Measurements from ENCODE around the gene SYCP2L. TPM values are rescaled to one million over a fixed set of nuclear protein-coding genes. Genes with fewer than 3 reads are reported as not detected.

The SYCP2L gene
- polyA plus RNA-seq, 1 of the 3 experiments (the other 2 are of a cell fraction): 0.82 TPM

GRCh38 chr6:10850728-10851127, 36.1 kb upstream of the SYCP2L start:
- ChIA-PET POLR2A (no interaction called here), CTCF (interaction anchor here (1.0 to 1.5 kb wide), 3 partner anchors 15 to 219 kb away, joined by 3 to 5 read pairs (median 5); no protein-coding TSS in a partner anchor)
- Histone ChIP-seq H3K4me2 (no peak overlapping the region), H3K27me3 (ENCODE audit: insufficient read depth) (no peaks in the 10 kb centered on the region), H3F3A (replicated peaks; ENCODE audit: insufficient read depth) (no peaks in the 10 kb centered on the region), H3K27ac (ENCODE audit: low read depth in 2 of 2, low read length in 1 of 2) (no peak overlapping the region), H3K36me3 (replicated peaks in 1 of 2; ENCODE audit: control insufficient read depth in 1 of 2, insufficient read depth in 2 of 2, low read length in 1 of 2) (no peaks in the 10 kb centered on the region), H3K9me2 (no peaks in the 10 kb centered on the region), H3K79me2 (ENCODE audit: insufficient read depth) (no peaks in the 10 kb centered on the region), H3K9ac (no peak overlapping the region), H3K9me3 (no peaks in the 10 kb centered on the region), H3K4me3 (ENCODE audit: low read depth in 2 of 2, low read length in 1 of 2) (no peak overlapping the region), H2AFZ (ENCODE audit: low read depth) (no peak overlapping the region), H4K20me1 (ENCODE audit: insufficient read depth) (no peaks in the 10 kb centered on the region), H3K4me1 (ENCODE audit: control insufficient read depth in 1 of 2, insufficient read depth in 2 of 2, low read depth in 1 of 2, low read length in 1 of 2) (no peaks in the 10 kb centered on the region)
- TF ChIP-seq NRF1 (IDR thresholded peaks at IDR 0.05; ENCODE audit: low read depth, low read length) (no peak), CTCF (IDR thresholded peaks at IDR 0.05) (no peak), USF1 (IDR thresholded peaks at IDR 0.05; ENCODE audit: borderline replicate concordance, low read depth) (no peak), MEF2A (IDR thresholded peaks at IDR 0.05; ENCODE audit: borderline replicate concordance, low read depth) (no peak), TAF1 (IDR thresholded peaks at IDR 0.05; ENCODE audit: borderline replicate concordance, low read depth, low read length) (no peak), FOXM1 (IDR thresholded peaks at IDR 0.05; ENCODE audit: low read depth) (no peak), TEAD4 (IDR thresholded peaks at IDR 0.05; ENCODE audit: borderline replicate concordance, insufficient read depth) (no peak), JUND (IDR thresholded peaks at IDR 0.05) (no peak), FOSL2 (IDR thresholded peaks at IDR 0.05; ENCODE audit: borderline replicate concordance, low read depth) (no peak), MXI1 (IDR thresholded peaks at IDR 0.05; ENCODE audit: low read depth, low read length) (no peak), EP300 (IDR thresholded peaks at IDR 0.05; ENCODE audit: borderline replicate concordance in 1 of 2, low read depth in 1 of 2, low read length in 1 of 2) (no peak), SIN3A (IDR thresholded peaks at IDR 0.05; ENCODE audit: borderline replicate concordance, low read depth, low read length) (no peak), USF2 (IDR thresholded peaks at IDR 0.05; ENCODE audit: borderline replicate concordance, low read depth, low read length) (no peak), GABPA (IDR thresholded peaks at IDR 0.05; ENCODE audit: low read depth) (no peak), EZH2phosphoT487 (IDR thresholded peaks at IDR 0.05; ENCODE audit: borderline replicate concordance, low read depth) (no peak), TCF12 (IDR thresholded peaks at IDR 0.05) (no peak), SMC3 (IDR thresholded peaks at IDR 0.05; ENCODE audit: low read depth, low read length) (no peak), MAX (IDR thresholded peaks at IDR 0.05; ENCODE audit: low read depth) (no peak), RXRA (IDR thresholded peaks at IDR 0.05; ENCODE audit: borderline replicate concordance, low read depth) (no peak), RFX5 (IDR thresholded peaks at IDR 0.05; ENCODE audit: low read length) (no peak)
- WGBS (ENCODE audit: low lambda C conversion rate): 81% methylated on average over 7 of the region's 7 CpGs
- DNase-seq: no peak

Measured in SK-N-SH (cell line).